Ascending aorta (tissue), 2 donors: ENCODE measurements around the gene RNF4. TPM values are rescaled to one million over a fixed set of nuclear protein-coding genes. Genes with fewer than 3 reads are reported as not detected.

Source experiments
- DNase-seq, 2 donors: peaks; one replicate each; pipeline ENCODE4 v3.0.0-alpha.2; 2019; ENCODE audit warnings: low spot score in 2 of 2
- H3K27ac ChIP-seq, 2 donors: fragments of 200-600 bp; sonication (generic); one replicate each; pipeline ENCODE4 v1.5.1; 2016 to 2017; ENCODE audit warnings: mild to moderate bottlenecking in 1 of 2
- H3K27me3 ChIP-seq: fragments of 200-600 bp; sonication (generic); one replicate; pipeline ENCODE4 v1.5.1; 2017
- H3K36me3 ChIP-seq, 2 donors: fragments of 200-600 bp; sonication (generic); one replicate each; pipeline ENCODE4 v1.5.1; 2016
- H3K4me1 ChIP-seq, 2 donors: fragments of 200-600 bp; sonication (generic); one replicate each; pipeline ENCODE4 v1.5.1; 2016 to 2017; ENCODE audit warnings: mild to moderate bottlenecking in 1 of 2
- H3K4me3 ChIP-seq, 2 donors: fragments of 200-600 bp; sonication (generic); one replicate each; pipeline ENCODE4 v1.5.1; 2016 to 2017; ENCODE audit warnings: mild to moderate bottlenecking in 1 of 2
- H3K9me3 ChIP-seq, 2 donors: fragments of 200-600 bp; sonication (generic); one replicate each; pipeline ENCODE4 v1.5.1; 2016
- CTCF ChIP-seq, 3 experiments: fragments of 200-600 bp in 2 of 3; fragments of 450-650 bp in 1 of 3; sonication (generic) in 2 of 3; IDR thresholded peaks; one replicate each; pipeline ENCODE4 v1.5.1; 2016 to 2019; ENCODE audit warnings: antibody characterized with exemption in 3 of 3, mild to moderate bottlenecking in 1 of 3, moderate library complexity in 1 of 3
- intact Hi-C: fragments of 100-400 bp; cut with DNase I; formaldehyde crosslinking; loops from one replicate; pipeline ENCODE4 v1.15.1; 2023
- total RNA-seq: library from RNA; depleted of rRNA; stranded (reverse); fragments of >200 nt; gene quantifications from one replicate; pipeline ENCODE4 v1.1.0, GENCODE V29; 2016

Gene RNF4
- total RNA-seq, 1 donor from 2014 or later: 19.3 TPM

DNA sequence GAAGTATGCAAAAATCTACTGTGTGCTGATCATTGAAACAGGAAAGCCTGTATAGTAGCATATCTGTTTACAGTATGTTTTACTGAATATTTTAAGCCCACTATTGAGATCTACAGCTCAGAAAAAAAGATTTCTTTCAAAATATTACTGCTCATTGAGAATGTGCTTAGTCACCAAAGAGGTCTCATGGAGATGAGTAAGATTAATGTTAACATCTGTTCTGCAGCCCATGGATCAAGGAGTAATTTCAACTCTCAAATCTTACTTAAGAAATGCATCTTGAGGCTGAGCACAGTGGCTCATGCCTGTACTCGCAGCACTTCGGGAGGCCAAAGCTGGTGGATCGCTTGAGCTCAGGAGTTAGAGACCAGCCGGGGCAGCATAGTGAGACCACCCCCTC lies 3.3 kb downstream of the RNF4 start:
- no peak for TF ChIP-seq CTCF (IDR thresholded peaks at IDR 0.05)
- Histone ChIP-seq H3K4me3 (no peak overlapping the region), H3K4me1 (peaks cover 3 to 18% of the 10 kb centered on the region in 2 donors), H3K9me3 (no peaks in the 10 kb centered on the region), H3K27me3 (no peaks in the 10 kb centered on the region), H3K27ac (no peak overlapping the region), H3K36me3 (peaks cover 0 to 18% of the 10 kb centered on the region in 2 donors)
- no peak for DNase-seq
- intact Hi-C loops: no loop called here

DNA sequence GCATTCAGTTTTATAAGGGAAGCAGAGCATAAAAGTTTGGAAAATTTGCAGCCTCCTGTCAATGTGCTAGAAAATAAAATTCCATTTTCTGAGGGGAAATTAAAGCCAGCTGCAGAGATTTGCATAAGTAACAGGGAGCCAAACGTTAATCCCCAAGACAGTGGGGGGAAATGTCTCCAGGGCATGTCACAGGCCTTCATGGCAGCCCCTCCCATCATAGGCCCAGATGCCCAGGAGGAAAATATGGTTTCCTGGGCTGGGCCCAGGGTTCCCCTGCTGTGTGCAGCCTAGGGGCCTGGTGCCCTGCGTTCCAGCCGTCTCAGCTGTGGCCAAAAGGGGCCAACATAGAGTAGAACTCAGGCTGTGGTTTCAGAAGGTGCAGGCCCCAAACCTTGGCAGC lies 9.3 kb downstream of the RNF4 start:
- no peak for DNase-seq
- Histone ChIP-seq H3K27ac (no peak overlapping the region), H3K4me3 (no peak overlapping the region), H3K9me3 (no peaks in the 10 kb centered on the region), H3K36me3 (peaks cover 0 to 5% of the 10 kb centered on the region in 2 donors), H3K4me1 (peaks cover 9 to 24% of the 10 kb centered on the region in 2 donors), H3K27me3 (no peaks in the 10 kb centered on the region)
- intact Hi-C loops: no loop called here
- no peak for TF ChIP-seq CTCF (IDR thresholded peaks at IDR 0.05)

DNA sequence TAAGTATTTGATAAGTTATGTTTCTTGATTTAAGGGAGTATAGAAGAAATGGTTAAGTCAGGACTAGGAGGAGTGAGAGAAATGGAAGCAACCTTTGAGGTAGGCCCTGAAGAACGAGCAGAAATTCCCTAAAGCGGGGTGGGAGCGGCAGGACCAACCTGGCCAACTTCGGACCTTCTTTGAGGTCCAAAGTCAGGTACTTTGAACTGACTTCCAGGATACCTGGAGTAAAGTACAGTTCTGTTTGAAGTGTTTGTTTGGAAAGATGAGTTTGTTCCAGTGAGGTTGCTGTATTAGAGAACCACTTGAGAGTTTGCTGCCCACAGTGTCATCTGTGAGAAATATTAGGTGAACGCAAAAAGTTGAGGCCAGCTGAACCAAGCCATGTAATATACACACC lies 11.7 kb downstream of the RNF4 start:
- Histone ChIP-seq H3K9me3 (no peaks in the 10 kb centered on the region), H3K4me3 (no peak overlapping the region), H3K4me1 (peaks cover 9 to 27% of the 10 kb centered on the region in 2 donors), H3K27ac (no peak overlapping the region), H3K27me3 (no peaks in the 10 kb centered on the region), H3K36me3 (peaks cover 0 to 5% of the 10 kb centered on the region in 2 donors)
- DNase-seq: no peak
- intact Hi-C loops: no loop called here
- no peak for TF ChIP-seq CTCF (IDR thresholded peaks at IDR 0.05)

DNA sequence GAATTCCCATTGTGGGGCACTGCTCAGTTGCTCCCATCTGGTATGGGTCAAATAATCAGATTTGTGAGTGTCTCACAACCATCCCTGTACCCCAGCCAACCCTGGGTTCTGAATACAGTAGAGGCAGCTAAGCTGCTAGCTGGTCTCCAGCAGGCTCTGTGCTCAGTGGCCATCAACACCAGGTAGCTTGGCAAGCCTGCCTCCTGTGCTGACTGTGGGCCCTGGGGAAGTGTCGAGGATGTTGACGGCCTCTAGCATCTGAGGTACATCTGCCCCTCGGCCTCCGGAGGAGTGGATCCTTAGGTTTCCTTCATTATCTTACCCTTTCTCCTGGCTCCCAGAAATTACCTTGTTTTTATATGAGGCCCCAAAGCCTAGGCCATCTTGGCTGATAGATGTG lies 13.3 kb downstream of the RNF4 start:
- no peak overlapping the region for H3K4me3 ChIP-seq
- H3K27ac ChIP-seq: peak overlapping the region; percentile 34 to 61
- peaks cover 9 to 27% of the 10 kb centered on the region in 2 donors for H3K4me1 ChIP-seq
- no peaks in the 10 kb centered on the region for H3K36me3 ChIP-seq
- no peaks in the 10 kb centered on the region for H3K9me3 ChIP-seq
- no peaks in the 10 kb centered on the region for H3K27me3 ChIP-seq
- DNase-seq: no peak
- intact Hi-C loops: no loop called here
- TF ChIP-seq CTCF (IDR thresholded peaks at IDR 0.05): no peak

GRCh38 chr4:2482693-2483092 lies 13.8 kb downstream of the RNF4 start:
- Histone ChIP-seq H3K4me3 (no peak overlapping the region), H3K4me1 (peaks cover 9 to 27% of the 10 kb centered on the region in 2 donors), H3K27ac (peak overlapping the region; percentile 34 to 61), H3K27me3 (no peaks in the 10 kb centered on the region), H3K36me3 (no peaks in the 10 kb centered on the region), H3K9me3 (no peaks in the 10 kb centered on the region)
- no peak for DNase-seq
- intact Hi-C loops: no loop called here
- no peak for TF ChIP-seq CTCF (IDR thresholded peaks at IDR 0.05)

DNA sequence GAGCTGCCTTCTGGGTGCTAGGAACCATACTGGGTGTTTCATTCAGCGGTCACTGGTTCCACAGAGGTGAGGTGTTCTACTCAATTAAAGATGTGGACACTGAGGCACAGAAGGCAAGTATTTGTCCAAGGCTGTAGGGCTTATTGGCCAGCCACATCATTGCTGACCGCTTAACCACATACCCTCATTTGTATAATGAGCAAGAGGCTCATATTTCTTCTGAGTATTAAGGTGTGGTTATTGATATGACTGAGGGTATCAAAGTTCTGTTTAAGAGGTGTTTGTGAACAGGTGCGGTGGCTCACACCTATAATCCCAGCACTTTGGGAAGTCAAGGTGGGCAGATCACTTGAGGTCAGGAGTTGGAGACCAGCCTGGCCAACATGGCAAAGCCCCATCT lies 14.3 kb downstream of the RNF4 start:
- H3K9me3 ChIP-seq: no peaks in the 10 kb centered on the region
- DNase-seq: no peak
- no peak overlapping the region for H3K4me3 ChIP-seq
- peaks cover 9 to 26% of the 10 kb centered on the region in 2 donors for H3K4me1 ChIP-seq
- no peak for TF ChIP-seq CTCF (IDR thresholded peaks at IDR 0.05)
- intact Hi-C loops: no loop called here
- no peaks in the 10 kb centered on the region for H3K36me3 ChIP-seq
- H3K27ac ChIP-seq: peak overlapping the region; percentile 12 to 61
- no peaks in the 10 kb centered on the region for H3K27me3 ChIP-seq
